Measurements from ENCODE around the gene ERLIN1. TPM values are rescaled to one million over a fixed set of nuclear protein-coding genes. Genes with fewer than 3 reads are reported as not detected.

Gene ERLIN1
- total RNA-seq, 2 donors from 2014 or later = 9.3 to 21.2 TPM

DNA sequence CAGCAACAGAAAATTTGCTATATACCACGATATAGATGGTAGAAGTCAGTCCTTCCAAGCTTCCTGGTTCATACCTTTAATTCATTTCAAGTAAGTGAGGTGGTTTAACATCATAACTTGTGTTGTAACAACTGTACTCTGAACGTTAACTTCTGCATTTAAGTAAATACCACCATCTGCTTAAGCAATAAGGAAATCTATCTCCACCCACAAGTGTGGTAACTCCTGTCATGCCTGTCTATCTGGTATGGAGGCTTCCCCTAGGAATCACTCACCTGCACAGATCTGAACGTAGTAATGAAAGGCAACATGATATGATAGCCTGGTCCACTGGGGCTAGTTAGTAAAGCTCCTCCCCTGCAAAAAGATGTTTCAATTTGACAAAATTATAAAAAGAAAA is 2.3 kb downstream of the ERLIN1 start:
- DNase-seq (ENCODE audit: low spot score) = no peak
- H3K27me3 ChIP-seq (replicated peaks; ENCODE audit: insufficient read depth) = no peaks in the 10 kb centered on the region
- no peak overlapping the region for H3K27ac ChIP-seq
- H3K4me3 ChIP-seq = no peak overlapping the region
- no peaks in the 10 kb centered on the region for H3K36me3 ChIP-seq
- peaks cover 8 to 22% of the 10 kb centered on the region in 2 donors for H3K4me1 ChIP-seq (ENCODE audit: control insufficient read depth in 1 of 2, low read depth in 2 of 2)
- TF ChIP-seq, protein P1, sequence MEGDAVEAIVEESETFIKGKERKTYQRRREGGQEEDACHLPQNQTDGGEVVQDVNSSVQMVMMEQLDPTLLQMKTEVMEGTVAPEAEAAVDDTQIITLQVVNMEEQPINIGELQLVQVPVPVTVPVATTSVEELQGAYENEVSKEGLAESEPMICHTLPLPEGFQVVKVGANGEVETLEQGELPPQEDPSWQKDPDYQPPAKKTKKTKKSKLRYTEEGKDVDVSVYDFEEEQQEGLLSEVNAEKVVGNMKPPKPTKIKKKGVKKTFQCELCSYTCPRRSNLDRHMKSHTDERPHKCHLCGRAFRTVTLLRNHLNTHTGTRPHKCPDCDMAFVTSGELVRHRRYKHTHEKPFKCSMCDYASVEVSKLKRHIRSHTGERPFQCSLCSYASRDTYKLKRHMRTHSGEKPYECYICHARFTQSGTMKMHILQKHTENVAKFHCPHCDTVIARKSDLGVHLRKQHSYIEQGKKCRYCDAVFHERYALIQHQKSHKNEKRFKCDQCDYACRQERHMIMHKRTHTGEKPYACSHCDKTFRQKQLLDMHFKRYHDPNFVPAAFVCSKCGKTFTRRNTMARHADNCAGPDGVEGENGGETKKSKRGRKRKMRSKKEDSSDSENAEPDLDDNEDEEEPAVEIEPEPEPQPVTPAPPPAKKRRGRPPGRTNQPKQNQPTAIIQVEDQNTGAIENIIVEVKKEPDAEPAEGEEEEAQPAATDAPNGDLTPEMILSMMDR (IDR thresholded peaks at IDR 0.05) = no peak
- no peaks in the 10 kb centered on the region for H3K9me3 ChIP-seq
- ATAC-seq (ENCODE audit: insufficient number of reproducible peaks, low FRiP score, low read depth) = no peak

DNA sequence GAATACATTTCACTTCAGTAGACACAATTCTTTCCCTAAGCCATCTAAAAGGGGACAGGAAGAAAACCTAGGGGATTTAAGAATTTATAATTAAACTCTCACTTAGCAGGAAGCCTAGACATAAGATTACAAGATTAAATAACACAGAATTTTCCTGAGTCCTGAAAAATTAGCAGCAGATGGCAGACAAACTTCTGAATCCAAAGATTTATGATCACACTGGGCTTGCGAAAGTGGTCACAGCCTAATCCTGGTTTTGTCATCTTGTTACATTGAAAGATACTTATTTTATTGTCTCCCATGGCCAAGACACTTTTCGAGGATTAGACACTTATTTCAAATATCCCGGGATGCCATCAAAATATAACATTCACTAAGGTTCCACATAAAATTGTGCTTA is 2.9 kb downstream of the ERLIN1 start:
- no peak for ATAC-seq (ENCODE audit: insufficient number of reproducible peaks, low FRiP score, low read depth)
- no peak for DNase-seq (ENCODE audit: low spot score)
- Histone ChIP-seq H3K4me1 (ENCODE audit: control insufficient read depth in 1 of 2, low read depth in 2 of 2) (peaks cover 8 to 22% of the 10 kb centered on the region in 2 donors), H3K9me3 (no peaks in the 10 kb centered on the region), H3K36me3 (no peaks in the 10 kb centered on the region), H3K27ac (no peak overlapping the region), H3K27me3 (replicated peaks; ENCODE audit: insufficient read depth) (no peaks in the 10 kb centered on the region), H3K4me3 (no peak overlapping the region)
- TF ChIP-seq, protein P1 (IDR thresholded peaks at IDR 0.05) = no peak

DNA sequence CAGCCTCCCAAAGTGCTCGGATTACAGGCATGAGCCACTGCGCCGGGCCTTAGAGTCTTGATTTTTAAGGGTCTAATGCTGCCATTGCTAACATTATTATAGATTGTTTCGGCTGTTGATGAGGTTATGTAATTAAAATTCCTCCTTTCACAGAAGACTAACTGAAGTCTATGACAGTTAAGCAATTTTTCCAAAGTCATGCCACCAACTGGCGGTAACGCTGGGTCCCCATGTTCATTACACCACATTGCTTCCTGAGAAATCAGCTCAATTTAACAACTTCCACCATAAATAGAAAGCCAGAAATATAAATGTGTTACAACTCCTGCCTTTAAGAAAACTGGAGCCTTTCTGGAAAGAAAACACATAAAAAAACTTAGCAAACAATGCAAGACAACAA is 3.5 kb downstream of the ERLIN1 start:
- ATAC-seq (ENCODE audit: insufficient number of reproducible peaks, low FRiP score, low read depth) (no peak), DNase-seq (ENCODE audit: low spot score) (no peak)
- TF ChIP-seq, protein P1 (IDR thresholded peaks at IDR 0.05) = no peak
- H3K27ac ChIP-seq = no peak overlapping the region
- peaks cover 8 to 20% of the 10 kb centered on the region in 2 donors for H3K4me1 ChIP-seq (ENCODE audit: control insufficient read depth in 1 of 2, low read depth in 2 of 2)
- no peak overlapping the region for H3K4me3 ChIP-seq
- no peaks in the 10 kb centered on the region for H3K27me3 ChIP-seq (replicated peaks; ENCODE audit: insufficient read depth)
- no peaks in the 10 kb centered on the region for H3K9me3 ChIP-seq
- no peaks in the 10 kb centered on the region for H3K36me3 ChIP-seq

DNA sequence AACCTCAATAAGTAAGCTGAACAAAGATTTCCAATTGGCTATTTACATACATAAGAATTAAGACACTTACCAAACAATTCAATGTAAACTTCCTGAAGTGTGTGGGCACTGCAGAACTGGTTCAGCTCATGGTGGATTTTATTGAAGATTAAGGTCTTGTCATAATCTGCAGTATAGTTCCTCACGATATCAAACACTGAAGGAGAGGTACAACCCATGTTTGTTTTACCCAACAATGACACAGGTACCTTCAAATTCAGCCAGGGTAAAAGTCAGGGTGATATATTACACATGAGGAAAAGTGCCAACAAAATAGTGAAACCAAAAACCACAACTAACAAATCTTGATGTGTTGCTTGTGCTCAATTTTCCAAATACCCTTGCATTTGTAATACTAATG is 10.0 kb downstream of the ERLIN1 start:
- peaks cover 15% of the 10 kb centered on the region for H3K36me3 ChIP-seq
- ATAC-seq (ENCODE audit: insufficient number of reproducible peaks, low FRiP score, low read depth) = no peak
- no peaks in the 10 kb centered on the region for H3K4me1 ChIP-seq (ENCODE audit: control insufficient read depth in 1 of 2, low read depth in 2 of 2)
- H3K4me3 ChIP-seq = no peak overlapping the region
- H3K27me3 ChIP-seq (replicated peaks; ENCODE audit: insufficient read depth) = no peaks in the 10 kb centered on the region
- TF ChIP-seq, protein P1 (IDR thresholded peaks at IDR 0.05) = no peak
- no peaks in the 10 kb centered on the region for H3K9me3 ChIP-seq
- no peak overlapping the region for H3K27ac ChIP-seq
- no peak for DNase-seq (ENCODE audit: low spot score)

GRCh38 chr10:100174699-100175677 is 10.8 kb downstream of the ERLIN1 start:
- ATAC-seq (ENCODE audit: insufficient number of reproducible peaks, low FRiP score, low read depth) (no peak), DNase-seq (ENCODE audit: low spot score) (no peak)
- TF ChIP-seq, protein P1 (IDR thresholded peaks at IDR 0.05) = no peak
- H3K27me3 ChIP-seq (replicated peaks; ENCODE audit: insufficient read depth) = no peaks in the 10 kb centered on the region
- H3K4me3 ChIP-seq = no peak overlapping the region
- H3K27ac ChIP-seq = no peak overlapping the region
- H3K4me1 ChIP-seq (ENCODE audit: control insufficient read depth in 1 of 2, low read depth in 2 of 2) = no peaks in the 10 kb centered on the region
- peaks cover 15% of the 10 kb centered on the region for H3K36me3 ChIP-seq
- no peaks in the 10 kb centered on the region for H3K9me3 ChIP-seq
